GOT3 (cell line): Measurements from ENCODE around the gene MYDGF.

Experiments
- DNase-seq: peaks from one replicate; lab custom pipeline; 2025; ENCODE audit warnings: mixed read lengths; lab: John Stamatoyannopoulos, UW

MYDGF gene

GRCh38 chr19:4640247-4641000 lies 29.7 kb downstream of the MYDGF start:
- no peak for DNase-seq

GRCh38 chr19:4639531-4640246 lies 30.5 kb downstream of the MYDGF start:
- DNase-seq: no peak

- DNase-seq: peak; percentile 85
Measured at GRCh38 chr19:4638828-4639530, 31.2 kb downstream of the MYDGF start, which contains the start of gene TNFAIP8L1. TSS of gene TNFAIP8L1 (plus strand) at chr19:4639516. CDS start at chr19:4651870, 12,354 bp downstream.

GRCh38 chr19:4638317-4638716 lies 31.8 kb downstream of the MYDGF start:
- no peak for DNase-seq

GRCh38 chr19:4636761-4637160 lies 33.4 kb downstream of the MYDGF start:
- no peak for DNase-seq

- no peak for DNase-seq
Measured at GRCh38 chr19:4636151-4636717, 33.9 kb downstream of the MYDGF start.

GRCh38 chr19:4635754-4636116 lies 34.4 kb downstream of the MYDGF start:
- DNase-seq: no peak

- peak; percentile 26 for DNase-seq
Measured at GRCh38 chr19:4633140-4633967, 36.8 kb downstream of the MYDGF start.

- no peak for DNase-seq
Measured at GRCh38 chr19:4624733-4625362, 45.3 kb downstream of the MYDGF start.

GRCh38 chr19:4624301-4624700 lies 45.8 kb downstream of the MYDGF start:
- DNase-seq: no peak

- no peak for DNase-seq
Measured at GRCh38 chr19:4622695-4623421, 47.3 kb downstream of the MYDGF start.

- no peak for DNase-seq
Measured at GRCh38 chr19:4620675-4621074, 49.5 kb downstream of the MYDGF start.

- DNase-seq: no peak
Measured at GRCh38 chr19:4619668-4620294, 50.4 kb downstream of the MYDGF start.

- no peak for DNase-seq
Measured at GRCh38 chr19:4618019-4618418, 52.1 kb downstream of the MYDGF start.

GRCh38 chr19:4613254-4613751 lies 56.8 kb downstream of the MYDGF start:
- DNase-seq: no peak

- DNase-seq: no peak
Measured at GRCh38 chr19:4609878-4610511, 60.1 kb downstream of the MYDGF start.
